H9 (cell line): ENCODE measurements around the gene FZD10. TPM values are rescaled to one million over a fixed set of nuclear protein-coding genes. Genes with fewer than 3 reads are reported as not detected.

ENCODE experiments used
- DNase-seq: peaks from one replicate; pipeline ENCODE4 v3.0.0-alpha.2; 2017
- H2AFZ ChIP-seq: one replicate; pipeline ENCODE4 v1.6.1; 2013; ENCODE audit warnings: mild to moderate bottlenecking, low read length, control low read depth, moderate library complexity
- H2AK5ac ChIP-seq: 2 replicates; pipeline ENCODE4 v1.6.1; 2013; ENCODE audit warnings: low read length, control low read depth, mixed read lengths; ENCODE audit not compliant: insufficient read length
- H2BK120ac ChIP-seq: one replicate; pipeline ENCODE4 v1.6.1; 2013; ENCODE audit warnings: low read depth, mild to moderate bottlenecking, low read length, control low read depth, inconsistent platforms; ENCODE audit not compliant: poor library complexity, severe bottlenecking
- H2BK12ac ChIP-seq: 2 replicates; pipeline ENCODE4 v1.6.1; 2013; ENCODE audit warnings: low read length, control low read depth, mixed read lengths, low read depth; ENCODE audit not compliant: insufficient read length
- H2BK15ac ChIP-seq: 2 replicates; pipeline ENCODE4 v1.6.1; 2013; ENCODE audit warnings: low read depth, low read length, control low read depth
- H2BK20ac ChIP-seq: one replicate; pipeline ENCODE4 v1.6.1; 2013; ENCODE audit warnings: low read depth, mild to moderate bottlenecking, low read length, control low read depth, inconsistent platforms; ENCODE audit not compliant: poor library complexity, severe bottlenecking
- H2BK5ac ChIP-seq: 2 replicates; pipeline ENCODE4 v1.6.1; 2013; ENCODE audit warnings: low read length, control low read depth, mixed read lengths; ENCODE audit not compliant: insufficient read length
- H3K14ac ChIP-seq: 2 replicates; pipeline ENCODE4 v1.6.1; 2013; ENCODE audit warnings: low read length, control low read depth; ENCODE audit not compliant: insufficient read depth
- H3K18ac ChIP-seq: 2 replicates; pipeline ENCODE4 v1.6.1; 2013; ENCODE audit warnings: low read depth, mild to moderate bottlenecking, mixed read lengths, low read length, control low read depth; ENCODE audit not compliant: insufficient read length
- H3K23ac ChIP-seq: 2 replicates; pipeline ENCODE4 v1.6.1; 2013; ENCODE audit warnings: low read length, control low read depth, mixed read lengths, low read depth; ENCODE audit not compliant: insufficient read length
- H3K23me2 ChIP-seq: 2 replicates; pipeline ENCODE4 v1.6.1; 2013; ENCODE audit warnings: low read depth, mild to moderate bottlenecking, mixed read lengths, low read length, control low read depth; ENCODE audit not compliant: insufficient read length, poor library complexity, severe bottlenecking
- H3K27ac ChIP-seq: 2 replicates; pipeline ENCODE4 v1.5.1; 2013; ENCODE audit warnings: low read length, control low read depth, mixed read lengths, low read depth; ENCODE audit not compliant: insufficient read length
- H3K27me3 ChIP-seq: 2 replicates; pipeline ENCODE4 v1.6.1; 2013; ENCODE audit warnings: low read length, control low read depth, inconsistent platforms; ENCODE audit not compliant: insufficient read depth
- H3K4ac ChIP-seq: 2 replicates; pipeline ENCODE4 v1.6.1; 2013; ENCODE audit warnings: low read depth, mild to moderate bottlenecking, control low read depth, inconsistent platforms, low read length, moderate library complexity
- H3K4me1 ChIP-seq: 2 replicates; pipeline ENCODE4 v1.6.1; 2013; ENCODE audit warnings: low read length, control low read depth, inconsistent platforms; ENCODE audit not compliant: insufficient read depth
- H3K4me2 ChIP-seq: 2 replicates; pipeline ENCODE4 v1.6.1; 2013; ENCODE audit warnings: low read length, control low read depth, mixed read lengths; ENCODE audit not compliant: insufficient read length, insufficient read depth
- H3K56ac ChIP-seq: 2 replicates; pipeline ENCODE4 v1.6.1; 2013; ENCODE audit warnings: low read depth, mild to moderate bottlenecking, mixed read lengths, low read length, control low read depth; ENCODE audit not compliant: insufficient read length
- H3K79me1 ChIP-seq: 2 replicates; pipeline ENCODE4 v1.6.1; 2013; ENCODE audit warnings: low read depth, mild to moderate bottlenecking, moderate library complexity, low read length, control low read depth, inconsistent platforms; ENCODE audit not compliant: insufficient read depth, poor library complexity, severe bottlenecking
- H3K79me2 ChIP-seq: 2 replicates; pipeline ENCODE4 v1.6.1; 2013; ENCODE audit warnings: low read length, control low read depth, inconsistent platforms; ENCODE audit not compliant: insufficient read depth
- H3K9ac ChIP-seq: 2 replicates; pipeline ENCODE4 v1.6.1; 2013; ENCODE audit warnings: low read length, control low read depth, mixed read lengths; ENCODE audit not compliant: insufficient read length; ENCODE audit errors: extremely low read depth
- H3K9me3 ChIP-seq: one replicate; pipeline ENCODE4 v1.6.1; 2013; ENCODE audit warnings: low read depth, low read length, inconsistent platforms; ENCODE audit not compliant: control insufficient read depth
- H3T11ph ChIP-seq: one replicate; pipeline ENCODE4 v1.6.1; 2013; ENCODE audit warnings: mild to moderate bottlenecking, low read length, control low read depth, inconsistent platforms
- H4K20me1 ChIP-seq: one replicate; pipeline ENCODE4 v1.6.1; 2013; ENCODE audit not compliant: control insufficient read depth, insufficient read length, insufficient read depth
- H4K5ac ChIP-seq: 2 replicates; pipeline ENCODE4 v1.6.1; 2013; ENCODE audit warnings: low read depth, mild to moderate bottlenecking, mixed read lengths, low read length, control low read depth; ENCODE audit not compliant: insufficient read length
- H4K8ac ChIP-seq: replicated peaks from 2 replicates; pipeline ENCODE4 v1.6.1; 2013; ENCODE audit warnings: low read length, control low read depth, mixed read lengths, low read depth; ENCODE audit not compliant: insufficient read length
- H4K91ac ChIP-seq: 2 replicates; pipeline ENCODE4 v1.6.1; 2013; ENCODE audit warnings: low read depth, mild to moderate bottlenecking, moderate library complexity, mixed read lengths, low read length, control low read depth; ENCODE audit not compliant: insufficient read length
- H3K27ac Mint-ChIP-seq, 3 experiments: 2 replicates in 2 of 3; 3 replicates in 1 of 3; pipeline ENCODE4 v1.8.0; 2020 to 2021; ENCODE audit warnings: mixed read lengths in 3 of 3, mild to moderate bottlenecking in 1 of 3, moderate library complexity in 1 of 3
- H3K27me3 Mint-ChIP-seq: 2 replicates; pipeline ENCODE4 v1.8.0; 2021; ENCODE audit warnings: low read depth, mild to moderate bottlenecking, moderate library complexity, mixed read lengths
- H3K36me3 Mint-ChIP-seq, 3 experiments: 2 replicates in 2 of 3; 3 replicates in 1 of 3; pipeline ENCODE4 v1.8.0; 2020 to 2021; ENCODE audit warnings: low read depth in 3 of 3, mixed read lengths in 3 of 3; ENCODE audit not compliant: insufficient read depth in 1 of 3
- H3K4me1 Mint-ChIP-seq, 2 experiments: 2 replicates each; pipeline ENCODE4 v1.8.0; 2020; ENCODE audit warnings: mixed read lengths in 2 of 2
- H3K4me3 Mint-ChIP-seq, 2 experiments: 2 replicates in 1 of 2; 3 replicates in 1 of 2; pipeline ENCODE4 v1.8.0; 2020 to 2021; ENCODE audit warnings: mild to moderate bottlenecking in 2 of 2, mixed read lengths in 2 of 2, moderate library complexity in 1 of 2
- H3K9me3 Mint-ChIP-seq, 2 experiments: 2 replicates in 1 of 2; 3 replicates in 1 of 2; pipeline ENCODE4 v1.8.0; 2020; ENCODE audit warnings: mild to moderate bottlenecking in 2 of 2, mixed read lengths in 2 of 2, moderate library complexity in 1 of 2
- CTCF ChIP-seq: fragments of 200-600 bp; sonication (generic); conservative IDR thresholded peaks from 3 replicates; pipeline ENCODE4 v1.8.0; 2021; ENCODE audit warnings: antibody characterized with exemption, mild to moderate bottlenecking
- WGBS: extraction: QIAGEN DNeasy Blood & Tissue Kit; methylation state at CpG from one replicate; pipeline ENCODE4 v1.1.7; 2013; ENCODE audit warnings: missing lambda C conversion rate, low lambda C conversion rate, mixed read lengths; ENCODE audit not compliant: insufficient read length; ENCODE audit errors: extremely low coverage; 5-methylcytosine and 5-hydroxymethylcytosine counted together
- total RNA-seq: library from RNA; stranded (reverse); gene quantifications from 2 replicates; pipeline ENCODE4 v1.2.1, GENCODE V29; 2021

The FZD10 gene
- total RNA-seq, 1 experiment from 2014 or later = 1.0 TPM

- Histone ChIP-seq H4K8ac (no peak overlapping the region), H2BK120ac (no peak overlapping the region), H3T11ph (no peak overlapping the region), H3K9ac (no peak overlapping the region), H2BK15ac (no peak overlapping the region), H3K79me2 (no peaks in the 10 kb centered on the region), H2BK5ac (no peak overlapping the region), H3K9me3 (no peaks in the 10 kb centered on the region), H3K23me2 (peaks cover 3% of the 10 kb centered on the region), H3K4ac (no peak overlapping the region), H3K18ac (no peak overlapping the region), H2BK12ac (no peak overlapping the region), H3K4me2 (no peak overlapping the region), H2AFZ (no peak overlapping the region), H3K14ac (no peak overlapping the region), H2AK5ac (no peak overlapping the region), H3K23ac (no peak overlapping the region), H3K27ac (no peak overlapping the region), H3K4me1 (no peaks in the 10 kb centered on the region), H4K20me1 (no peaks in the 10 kb centered on the region), H2BK20ac (no peak overlapping the region), H3K27me3 (no peaks in the 10 kb centered on the region), H4K91ac (no peak overlapping the region), H4K5ac (no peak overlapping the region), H3K79me1 (no peaks in the 10 kb centered on the region), H3K56ac (no peak overlapping the region)
- TF ChIP-seq CTCF = no peak
- H3K36me3 Mint-ChIP-seq = peaks cover 0 to 3% (median 1%) of the 10 kb centered on the region in 3 experiments; a peak in 3 of 7 replicates
- no peak for DNase-seq
- peaks cover 0 to 8% of the 10 kb centered on the region in 2 experiments; a peak in 4 of 5 replicates for H3K9me3 Mint-ChIP-seq
- H3K4me1 Mint-ChIP-seq = no peaks in the 10 kb centered on the region
- no peak overlapping the region for H3K4me3 Mint-ChIP-seq
- peaks cover 91% of the 10 kb centered on the region for H3K27me3 Mint-ChIP-seq
- no peak overlapping the region for H3K27ac Mint-ChIP-seq
- no CpG with 5 or more reads among the region's 6 CpGs for WGBS
Observed at GRCh38 chr12:130202201-130202600, 39.9 kb downstream of the FZD10 start.
